Activated naive CD4-positive, alpha-beta T cell (primary cell): ENCODE data around the gene VPS39.

Source experiments
- DNase-seq, 4 experiments: peaks; one replicate each; lab custom pipeline; 2025; lab: John Stamatoyannopoulos, UW

VPS39 gene

DNA sequence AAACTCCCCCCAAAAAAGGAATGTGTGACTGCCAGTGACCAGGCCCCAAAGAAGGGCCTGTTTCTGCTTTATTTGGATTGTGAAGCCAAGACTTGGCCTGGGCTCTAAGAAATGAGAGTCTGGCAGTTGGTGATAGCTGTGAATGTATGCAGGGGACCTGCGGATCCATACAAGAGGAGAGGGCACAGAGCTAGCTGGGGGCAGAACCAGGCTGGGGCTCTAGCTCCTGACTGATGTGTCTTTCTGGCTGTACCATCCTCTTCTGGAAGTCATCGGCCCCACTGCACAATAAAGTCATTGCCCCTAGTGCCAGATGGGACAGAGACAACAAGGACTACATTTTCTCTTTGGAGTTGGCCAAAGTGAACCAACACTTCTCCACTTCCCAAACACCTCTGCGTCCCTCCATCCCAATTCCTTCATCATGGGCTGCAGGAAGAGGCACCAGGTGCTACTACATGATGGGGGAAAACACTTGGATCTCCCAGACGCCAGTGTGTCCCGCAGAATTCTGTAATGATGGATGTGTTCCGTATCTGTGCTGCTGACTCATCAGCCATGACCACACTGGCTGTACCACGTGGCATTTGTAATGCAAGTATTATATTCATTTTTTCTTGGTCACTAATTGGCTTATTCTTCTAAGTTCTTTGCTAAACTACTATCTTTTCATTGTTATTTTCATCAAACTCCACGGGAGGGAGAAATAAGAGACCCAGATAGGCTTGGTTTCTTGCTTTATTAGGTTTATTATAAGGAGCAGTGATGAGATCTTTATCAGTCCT, 49.9 kb downstream of the VPS39 start:
- no peak for DNase-seq

DNA sequence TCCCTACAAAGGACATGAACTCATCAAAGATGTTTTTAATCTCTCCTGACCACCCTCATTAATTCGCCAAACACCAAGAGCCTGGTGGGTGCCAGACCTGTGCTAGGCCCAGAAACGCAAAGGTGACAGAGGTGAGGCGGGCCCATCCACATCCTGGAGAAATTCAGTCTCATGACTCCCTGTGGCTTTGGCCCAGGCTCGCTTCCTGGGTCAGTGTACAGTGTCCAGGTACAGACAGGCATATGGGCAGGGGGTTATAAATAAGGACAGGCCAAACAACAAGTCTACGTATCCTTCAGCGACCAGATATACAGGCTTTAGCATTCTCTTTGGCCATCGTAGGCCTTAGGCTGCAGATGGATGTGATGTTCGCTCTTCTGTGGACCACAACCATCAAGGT, 50.7 kb downstream of the VPS39 start:
- DNase-seq = no peak

DNA sequence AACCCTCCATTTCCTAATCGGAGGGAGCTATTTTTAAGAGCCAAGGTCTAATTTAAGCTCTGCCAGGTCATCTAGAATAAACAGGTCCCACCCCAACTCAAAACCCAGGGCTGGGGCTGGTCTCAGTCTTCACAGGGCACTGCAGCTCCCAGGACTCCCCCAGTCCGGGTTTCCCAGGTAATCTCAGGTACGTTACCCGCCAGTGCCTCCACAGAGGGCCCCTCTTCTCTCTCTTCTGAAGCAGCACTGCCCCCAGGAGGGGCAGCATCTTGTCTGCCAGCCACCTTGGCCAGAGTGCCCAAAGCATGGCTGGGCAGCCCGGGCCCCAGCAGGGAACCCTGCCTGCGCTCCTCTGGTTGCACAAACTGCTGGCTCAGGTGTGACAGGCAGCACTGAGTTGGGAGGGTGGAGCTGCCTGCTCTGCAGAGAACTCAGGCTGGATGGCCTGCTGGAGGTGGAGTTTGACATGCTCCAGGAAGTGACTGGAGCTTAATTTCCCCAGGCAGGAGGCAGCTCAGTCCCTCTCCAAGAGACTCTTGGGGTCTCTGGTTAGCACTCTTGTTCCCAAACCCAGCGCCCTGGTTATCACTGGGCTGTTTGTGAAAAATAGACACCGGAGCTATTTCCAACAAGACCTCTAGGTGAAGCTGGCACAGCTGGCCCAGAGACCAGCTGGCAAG, 51.7 kb downstream of the VPS39 start, which contains the start of gene PLA2G4F:
Gene PLA2G4F, minus strand, starts transcription at position 394 of the 680 bp plus-strand sequence. Its CDS starts 87 bp downstream, at position 307.
- no peak for DNase-seq

DNA sequence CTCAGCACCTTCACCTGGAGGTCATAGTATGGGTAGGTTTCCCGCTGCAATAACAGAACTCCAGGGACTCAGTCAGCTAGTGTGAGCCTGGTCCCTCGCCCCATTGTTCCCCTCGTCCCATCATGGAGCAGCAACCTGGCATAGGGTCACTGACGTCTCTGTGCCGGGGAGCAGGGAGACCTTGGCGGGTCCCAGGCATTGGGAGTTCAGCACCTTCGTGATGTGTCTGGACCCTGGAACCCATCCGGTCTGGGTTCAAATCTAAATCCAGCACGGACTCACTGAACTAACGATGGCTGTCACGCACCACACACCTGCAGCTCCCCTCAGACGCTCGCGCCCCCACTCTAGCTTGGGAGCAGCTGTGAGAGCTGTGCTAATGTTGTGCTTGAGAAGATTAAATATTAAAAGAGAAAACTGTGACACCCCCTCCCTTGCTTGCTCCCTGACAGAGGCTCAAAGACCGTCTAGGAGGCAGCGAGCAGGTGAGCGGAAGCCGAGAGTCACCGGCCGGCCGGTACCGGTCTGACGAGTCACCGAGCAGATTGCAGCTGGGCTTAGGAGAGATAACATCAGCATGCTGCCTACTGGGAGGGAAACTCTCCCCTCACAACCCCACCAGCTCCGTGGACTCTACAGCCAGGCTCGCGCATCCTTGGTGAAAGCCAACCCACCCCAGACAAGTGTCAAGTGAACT, 52.4 kb downstream of the VPS39 start:
- no peak for DNase-seq

DNA sequence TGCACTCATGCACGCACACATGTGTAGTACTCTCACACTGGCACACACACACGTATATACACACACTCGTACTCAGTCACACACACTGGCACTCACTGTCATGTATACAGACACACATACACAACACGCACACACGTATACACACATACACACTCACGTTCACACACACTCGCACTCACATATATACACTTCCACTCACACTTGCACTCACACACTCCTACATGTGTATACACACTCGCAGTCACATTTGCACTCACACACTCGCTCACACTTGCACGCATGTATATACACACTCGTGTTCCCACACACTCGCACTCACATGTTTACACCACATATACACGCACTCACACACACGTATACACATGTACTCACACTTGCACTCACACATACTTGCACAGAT, 53.1 kb downstream of the VPS39 start:
- no peak for DNase-seq

DNA sequence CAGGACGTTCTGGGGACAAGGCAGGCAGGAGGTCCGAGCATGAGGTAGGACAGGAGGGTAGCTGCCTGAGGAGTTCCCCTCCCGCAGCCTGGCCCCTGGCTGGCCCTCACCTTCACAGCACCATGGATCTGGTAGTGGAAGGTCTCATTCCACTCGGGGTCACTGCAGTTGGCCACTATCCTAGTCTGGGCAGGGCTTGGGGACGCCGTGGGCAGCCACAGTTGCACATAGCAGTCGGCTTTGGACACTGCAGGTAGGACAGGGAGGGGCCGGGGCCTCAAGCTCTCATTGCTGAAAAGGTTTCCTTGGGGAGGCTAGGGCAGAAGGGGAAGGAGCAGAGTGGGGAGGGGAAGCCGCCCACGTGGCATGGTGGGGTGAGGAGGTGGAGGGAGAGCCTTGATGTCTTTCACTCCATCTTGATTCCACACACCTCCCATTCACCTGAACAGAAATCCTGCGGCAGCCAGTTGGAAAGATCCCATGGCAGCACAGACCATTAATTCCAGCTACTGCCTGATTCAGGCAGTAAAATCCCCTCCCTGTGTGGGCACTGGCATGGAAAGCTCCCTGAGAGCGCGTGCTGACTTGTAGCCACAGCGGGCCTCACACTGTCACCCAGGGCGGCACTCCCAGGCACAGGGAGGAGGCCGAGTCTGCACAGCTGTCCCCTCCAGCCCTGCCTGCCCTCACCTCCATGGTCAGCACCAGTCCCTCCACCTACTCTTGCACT, 53.7 kb downstream of the VPS39 start:
- no peak for DNase-seq

DNA sequence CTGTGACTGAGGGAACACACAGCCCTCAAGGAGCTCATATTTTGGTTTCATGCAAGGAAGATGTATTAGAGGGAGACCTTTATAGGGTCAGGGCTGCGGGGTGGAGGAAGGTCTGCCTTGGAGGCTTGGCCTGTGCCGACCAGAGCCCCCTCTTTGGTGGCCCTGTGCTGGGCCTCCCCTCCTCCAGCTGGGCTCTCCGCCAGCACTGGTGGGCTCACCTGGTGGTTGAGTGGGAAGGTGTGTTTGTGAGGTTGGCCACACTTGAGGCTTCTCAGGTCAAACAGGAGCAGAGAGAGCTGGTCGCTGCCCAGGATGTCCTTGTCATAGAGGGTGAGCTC, 54.3 kb downstream of the VPS39 start:
- DNase-seq = no peak

DNA sequence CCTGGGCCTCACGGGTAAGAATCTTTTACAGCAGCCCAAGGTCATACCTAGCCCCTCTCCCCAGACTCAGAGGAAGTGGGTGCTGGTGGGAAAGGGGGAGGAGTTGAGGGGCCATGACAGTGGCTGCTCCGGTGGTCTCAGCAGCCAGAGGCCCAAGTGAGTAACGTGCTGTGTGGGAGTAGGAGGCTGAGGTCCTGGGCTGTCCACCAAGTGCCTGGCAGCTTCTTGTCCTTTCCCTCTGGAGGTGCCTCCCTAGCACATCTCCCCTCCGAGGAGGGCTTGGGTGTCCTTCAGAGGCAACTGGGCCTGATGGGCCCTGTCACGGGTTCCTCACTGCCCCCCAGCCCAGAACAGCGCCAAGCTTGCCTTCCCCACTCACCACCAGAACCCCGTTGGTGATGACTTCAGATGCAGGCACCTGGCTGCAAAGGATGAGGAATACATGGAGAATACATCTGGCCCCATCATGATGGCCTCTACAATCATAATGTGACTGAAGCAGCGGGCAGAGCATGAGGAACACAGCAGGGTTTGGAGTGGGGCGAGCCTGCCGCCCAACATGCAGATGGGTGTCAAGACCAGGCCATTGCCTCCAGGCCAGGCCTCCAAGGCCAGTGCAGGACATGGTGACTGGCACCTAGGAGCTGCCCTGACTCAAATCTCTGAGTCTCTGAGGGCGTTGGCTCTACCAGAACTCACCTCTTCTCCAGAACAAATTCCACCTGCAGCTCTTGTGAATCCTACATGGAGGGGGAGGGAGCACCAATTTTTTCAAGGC, 55.0 kb downstream of the VPS39 start:
- DNase-seq = no peak

DNA sequence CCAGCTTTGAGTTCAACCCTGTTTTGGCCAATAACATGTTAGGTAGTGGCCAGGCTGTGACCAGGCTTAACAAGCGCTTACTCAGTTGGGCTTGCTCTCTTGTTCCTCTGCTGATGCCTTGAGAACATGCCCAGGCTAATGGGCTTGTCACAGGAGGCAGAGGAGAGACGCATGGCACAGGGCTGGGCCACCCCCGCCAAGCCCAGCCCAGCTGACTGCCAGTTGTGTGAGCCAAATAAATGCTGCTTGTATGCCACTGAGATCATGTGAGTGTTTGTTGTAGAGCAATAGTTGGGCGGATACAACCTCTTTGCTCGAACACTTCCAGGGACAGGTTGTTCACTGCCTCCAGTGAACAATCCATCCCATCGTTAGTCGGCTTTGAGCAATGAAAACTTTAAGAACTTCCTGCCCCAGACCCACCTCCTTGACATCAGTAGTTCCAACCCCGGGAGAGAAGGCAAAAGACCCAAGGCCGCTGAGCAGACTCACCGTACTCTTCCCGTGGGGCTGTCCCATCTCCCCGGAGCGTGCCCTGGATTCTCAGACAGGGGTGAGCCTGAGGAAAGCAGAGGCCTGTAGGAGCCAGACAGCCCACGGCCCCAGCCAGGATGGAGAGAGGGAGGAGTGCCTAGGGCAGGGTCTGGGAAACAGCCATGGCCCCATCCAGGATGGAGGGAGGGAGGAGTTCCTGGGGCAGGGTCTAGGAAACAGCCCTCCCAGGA, 55.7 kb downstream of the VPS39 start:
- no peak for DNase-seq

DNA sequence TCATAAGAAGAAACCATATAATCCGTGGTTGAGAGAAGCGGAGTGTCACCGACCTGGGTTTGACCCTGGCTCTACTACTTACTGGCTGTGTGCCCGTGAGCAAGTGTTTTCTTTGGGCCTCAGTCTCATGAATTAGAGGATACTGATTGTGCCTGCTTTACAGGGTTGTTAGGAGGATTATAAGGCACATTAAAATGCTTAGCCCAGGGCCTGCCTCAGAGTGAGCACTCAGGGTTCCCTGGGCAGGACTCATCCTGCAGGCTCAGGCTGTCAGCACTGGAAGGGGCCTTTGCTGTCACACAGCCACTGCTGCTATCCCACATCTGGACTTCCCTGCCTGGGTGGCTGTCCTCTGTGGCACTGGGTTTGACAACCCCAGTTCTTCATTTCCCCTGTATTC, 56.4 kb downstream of the VPS39 start:
- DNase-seq = no peak

DNA sequence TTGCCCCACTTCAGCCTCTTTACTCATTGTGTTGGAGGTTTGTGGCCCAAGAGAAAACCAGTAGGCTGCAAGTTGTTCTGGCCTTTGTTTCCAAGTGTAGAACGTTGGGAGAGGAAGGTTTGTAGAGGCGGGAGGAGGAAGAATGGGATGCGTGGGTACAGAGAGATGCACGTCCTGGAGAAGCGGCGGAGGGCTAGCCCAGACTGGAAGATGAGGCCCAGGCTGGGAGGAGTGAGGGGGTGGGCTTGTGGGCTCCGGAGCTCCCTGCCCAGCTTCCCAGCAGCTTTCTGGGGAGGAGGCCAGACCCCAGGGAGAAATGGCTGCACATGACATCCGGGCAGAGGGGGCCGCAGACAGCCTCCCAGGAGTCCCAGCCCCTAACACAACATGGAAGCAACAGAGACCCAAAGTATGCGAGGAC, 57.0 kb downstream of the VPS39 start:
- no peak for DNase-seq

DNA sequence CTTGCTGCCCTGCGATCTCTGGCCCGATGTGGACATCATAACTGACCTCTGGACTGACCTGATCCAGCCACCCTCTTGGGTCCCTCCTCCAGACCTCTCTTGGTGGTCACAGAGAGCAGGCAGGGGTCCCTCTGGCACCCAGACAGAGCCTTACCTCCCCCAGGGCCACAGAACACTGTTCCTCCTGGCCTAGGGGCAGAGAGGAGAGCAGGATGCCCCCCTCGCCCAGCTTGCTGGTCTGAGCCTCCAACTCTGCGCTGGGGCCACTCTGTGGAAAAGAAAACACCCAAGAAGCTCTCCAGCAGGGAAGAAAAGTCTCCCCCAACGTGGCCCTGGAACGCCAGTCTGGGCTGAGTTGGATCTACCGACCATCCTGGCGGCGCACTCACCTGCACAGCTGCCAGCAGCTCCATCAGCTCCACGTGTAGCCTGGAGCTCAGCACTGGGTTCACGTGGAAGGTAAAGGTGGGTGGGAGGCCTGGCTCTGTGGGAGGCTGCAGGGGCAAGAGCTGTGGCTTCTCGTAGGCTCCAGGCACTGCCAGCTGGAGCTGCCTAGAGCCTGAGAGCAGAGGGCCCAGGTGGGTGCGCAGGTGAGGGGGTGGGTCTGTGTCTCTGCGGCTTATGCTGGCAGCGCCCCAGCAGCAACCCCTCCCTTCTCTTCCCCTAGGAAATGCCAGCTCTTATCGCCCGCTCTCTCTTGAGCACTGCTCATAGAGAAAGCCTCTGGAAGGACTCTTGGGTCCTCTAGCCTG, 57.7 kb downstream of the VPS39 start:
- DNase-seq = no peak

DNA sequence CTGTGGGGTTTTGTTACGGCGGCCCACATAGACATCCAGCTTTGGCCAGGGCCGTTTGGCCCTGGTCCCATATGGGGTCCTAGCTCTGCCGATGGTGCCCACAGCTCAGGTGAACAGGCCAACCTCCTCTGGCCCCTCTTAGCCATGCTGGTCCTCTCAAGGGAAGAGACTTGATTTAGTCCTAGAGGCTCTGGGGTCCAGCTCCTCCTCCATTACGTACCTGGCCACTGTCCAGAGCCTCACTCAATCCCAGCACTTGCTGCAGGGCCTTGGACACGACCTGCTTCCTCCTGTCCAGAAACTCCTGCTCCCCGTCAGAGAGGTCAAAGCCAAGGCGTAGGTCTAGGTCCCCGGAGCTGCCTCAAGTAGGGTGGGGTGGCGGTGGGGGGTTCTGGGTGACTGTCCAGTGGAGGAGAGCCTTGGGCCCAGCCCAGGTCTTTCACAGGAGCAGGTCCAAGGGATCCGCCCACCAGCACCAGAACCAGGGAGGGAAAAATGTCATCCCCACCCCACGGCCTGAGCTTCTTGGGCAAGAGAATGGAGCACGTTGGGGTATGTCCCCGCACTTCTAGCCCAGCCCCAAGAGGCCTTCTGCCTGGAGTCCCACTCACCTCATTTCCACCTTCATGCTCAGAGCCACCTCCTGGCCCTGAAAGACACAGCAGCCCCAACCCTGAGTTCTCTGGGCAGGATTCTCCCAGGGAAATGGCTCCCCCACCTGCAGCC, 58.4 kb downstream of the VPS39 start:
- DNase-seq = no peak

DNA sequence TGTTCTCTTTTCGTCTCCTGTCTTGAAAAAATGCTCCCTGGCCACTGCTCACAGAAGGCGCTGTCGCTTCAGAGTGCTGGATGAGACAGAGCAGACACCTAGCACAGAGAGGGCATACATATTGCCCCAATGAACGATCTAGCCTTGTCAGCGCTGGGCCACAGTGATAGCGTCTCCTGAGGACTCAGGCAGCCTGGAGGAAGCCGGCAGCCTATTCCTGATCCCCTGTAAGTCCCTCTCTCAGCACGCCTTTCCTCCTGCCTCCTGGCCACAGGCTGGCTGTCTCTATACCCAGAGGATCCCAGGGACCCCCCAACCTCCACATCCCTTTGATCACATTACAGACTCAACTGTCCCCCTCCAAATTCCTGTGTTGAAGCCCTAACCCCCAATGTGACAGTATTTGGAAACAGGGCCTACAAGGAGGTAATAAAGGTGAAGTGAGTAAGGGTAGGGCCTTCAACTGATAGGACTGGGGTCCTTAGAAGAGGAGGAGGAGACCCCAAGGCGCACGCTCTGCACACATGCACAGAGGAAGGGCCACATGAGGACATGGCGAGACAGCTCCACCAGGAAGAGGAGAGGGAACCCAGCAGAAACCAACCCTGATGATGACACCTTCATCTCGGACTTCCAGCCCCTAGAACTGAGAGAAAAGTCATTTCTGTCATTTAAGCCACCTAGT, 59.2 kb downstream of the VPS39 start:
- no peak for DNase-seq

DNA sequence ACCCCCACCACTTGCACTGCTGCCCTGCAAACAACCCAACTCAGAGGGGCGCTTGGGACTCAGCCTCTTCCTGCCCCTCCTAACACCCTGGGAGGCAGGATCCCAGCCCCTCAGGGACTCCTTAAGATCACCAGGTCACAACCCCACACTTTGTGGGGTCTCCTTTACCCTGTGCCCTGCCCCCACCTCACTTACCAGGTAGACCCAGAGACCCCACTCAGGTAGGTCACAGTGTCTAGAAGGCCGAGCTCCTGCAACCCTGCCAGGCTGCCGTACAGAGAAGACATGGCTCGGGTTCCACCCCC, 60.7 kb downstream of the VPS39 start:
- DNase-seq = no peak

DNA sequence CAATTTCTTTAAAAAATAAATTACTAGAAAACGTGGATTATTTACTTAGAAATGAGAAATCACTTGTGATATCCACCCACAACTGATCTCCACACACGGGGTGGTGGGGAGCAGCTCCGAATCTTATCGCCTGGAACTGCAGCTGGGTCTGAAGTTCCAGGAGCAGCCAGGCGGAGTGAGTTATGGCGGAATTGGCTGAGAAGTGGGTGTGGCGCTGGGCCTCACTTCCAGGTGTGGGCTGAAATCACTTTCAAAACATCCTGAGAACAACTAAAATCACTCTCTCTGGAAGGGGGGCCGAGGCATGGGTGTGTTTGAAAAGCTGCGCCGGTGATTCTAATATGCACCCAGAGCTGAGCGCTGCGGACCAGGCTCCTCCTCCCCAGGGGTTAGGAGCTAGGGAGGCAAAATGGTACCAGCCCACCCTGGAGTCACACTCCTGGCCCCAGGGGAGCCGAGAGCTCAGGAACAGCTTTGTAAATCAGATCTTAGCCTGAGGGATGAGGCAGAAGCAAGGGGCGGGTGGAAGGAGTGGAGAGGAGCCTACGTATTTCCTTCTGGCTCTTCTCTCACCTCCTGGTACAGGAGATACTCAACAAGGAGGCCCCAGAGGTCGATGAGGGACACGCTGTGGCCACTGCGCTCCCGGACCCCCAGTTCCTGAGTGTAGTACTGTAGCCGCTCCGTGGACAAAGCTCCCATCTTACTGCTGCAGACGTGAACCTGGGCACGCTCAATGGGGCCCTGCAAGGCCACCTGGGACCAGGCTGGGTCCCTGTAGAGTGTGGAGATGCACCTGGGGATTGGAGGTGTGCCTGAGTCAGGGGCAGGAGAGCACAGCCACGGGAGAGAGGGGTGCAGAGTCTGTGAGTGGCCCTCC, 61.3 kb downstream of the VPS39 start:
- no peak for DNase-seq

DNA sequence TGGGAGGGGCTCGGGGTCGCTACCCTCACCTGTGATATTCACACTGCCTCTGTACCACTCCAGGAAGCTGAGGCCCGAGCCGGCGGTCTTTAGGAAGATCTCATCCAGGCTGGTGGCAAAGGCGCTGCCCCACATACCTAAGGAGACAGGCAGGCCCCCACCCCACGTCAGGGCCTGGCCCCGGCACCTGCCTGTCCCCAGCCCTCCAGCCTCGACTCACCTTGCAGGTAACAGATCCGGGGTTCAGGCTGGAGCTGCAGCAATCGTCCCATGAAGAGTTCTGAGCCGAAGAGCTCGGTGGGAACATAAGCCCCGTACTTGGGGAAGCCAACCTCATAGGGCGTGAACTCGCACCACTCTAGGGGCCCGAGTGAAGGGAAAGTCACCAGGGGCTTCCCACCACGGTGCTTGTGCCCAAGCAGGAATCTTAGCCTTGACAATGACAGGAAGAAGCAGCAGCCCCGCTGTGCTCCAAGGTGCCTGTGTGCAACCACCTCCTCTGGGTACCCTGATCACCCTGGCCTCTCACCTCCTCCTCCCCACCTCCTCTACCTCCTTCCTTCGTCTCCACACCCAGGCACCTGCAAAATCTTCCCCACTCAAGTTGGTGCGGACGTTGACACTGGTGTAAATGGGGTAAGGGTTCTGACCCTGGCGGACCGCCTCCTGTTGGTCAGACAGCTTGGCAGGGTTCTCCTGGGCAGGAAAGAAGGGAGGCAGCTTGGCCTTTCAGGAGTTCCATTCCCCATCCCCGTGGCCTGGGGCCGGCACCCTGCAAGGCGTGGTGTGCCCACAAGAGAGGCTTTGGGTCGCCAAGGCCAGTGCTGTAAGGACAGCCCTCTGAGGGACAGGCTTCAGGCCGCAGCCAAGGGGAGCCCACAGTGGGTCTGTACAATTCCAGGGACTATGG, 62.3 kb downstream of the VPS39 start:
- DNase-seq = no peak
